ENCODE measurements around the gene ANKRD49.

The ANKRD49 gene

GRCh38 chr11:94524341-94524740, 30.6 kb downstream of the ANKRD49 start:
- DNase-seq (ENCODE audit: extremely low read depth, low read depth), result no peak
- TF ChIP-seq CTCF (IDR thresholded peaks at IDR 0.05; ENCODE audit: low read depth, low read length), result no peak

GRCh38 chr11:94525546-94526324, 32.0 kb downstream of the ANKRD49 start:
- TF ChIP-seq CTCF (IDR thresholded peaks at IDR 0.05; ENCODE audit: low read depth, low read length), result no peak
- no peak for DNase-seq (ENCODE audit: extremely low read depth, low read depth)

- no peak for TF ChIP-seq CTCF (IDR thresholded peaks at IDR 0.05; ENCODE audit: low read depth, low read length)
- no peak for DNase-seq (ENCODE audit: extremely low read depth, low read depth)
Measured at GRCh38 chr11:94526645-94527438, 33.1 kb downstream of the ANKRD49 start.

- no peak for TF ChIP-seq CTCF (IDR thresholded peaks at IDR 0.05; ENCODE audit: low read depth, low read length)
- no peak for DNase-seq (ENCODE audit: extremely low read depth, low read depth)
Measured at GRCh38 chr11:94528551-94528950, 34.8 kb downstream of the ANKRD49 start.

- no peak for DNase-seq (ENCODE audit: extremely low read depth, low read depth)
- no peak for TF ChIP-seq CTCF (IDR thresholded peaks at IDR 0.05; ENCODE audit: low read depth, low read length)
Measured at GRCh38 chr11:94532211-94532610, 38.4 kb downstream of the ANKRD49 start.

- no peak for TF ChIP-seq CTCF (IDR thresholded peaks at IDR 0.05; ENCODE audit: low read depth, low read length)
- DNase-seq (ENCODE audit: extremely low read depth, low read depth), result no peak
Measured at GRCh38 chr11:94533206-94533605, 39.4 kb downstream of the ANKRD49 start.

Measured in AG09319 (cell line).